ENCODE results near the gene ATP6AP1. TPM values are rescaled to one million over a fixed set of nuclear protein-coding genes. Genes with fewer than 3 reads are reported as not detected.

ATP6AP1 gene
- total RNA-seq, 1 donor from 2014 or later = 153 TPM

DNA sequence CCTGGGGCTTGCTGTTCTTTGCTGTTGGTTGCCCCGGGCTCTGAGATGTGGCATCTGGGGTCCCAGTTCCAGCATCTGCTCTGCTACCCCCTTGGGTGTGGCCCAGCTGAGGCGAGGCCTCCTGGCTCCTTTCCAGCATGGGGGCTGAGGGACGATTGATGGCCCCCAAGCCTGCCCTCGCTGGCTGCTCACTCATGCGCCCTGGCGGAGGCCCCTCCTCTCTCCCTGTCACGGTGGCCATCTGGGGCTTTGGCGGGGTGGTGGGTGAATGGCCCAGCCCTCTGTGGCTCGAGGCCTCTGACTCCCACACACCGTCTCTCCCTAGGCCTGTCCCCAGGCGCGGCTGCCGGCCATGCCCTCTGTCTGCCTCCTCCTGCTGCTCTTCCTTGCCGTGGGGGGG lies 31.4 kb downstream of the ATP6AP1 start:
- no peak overlapping the region for H3K27ac Mint-ChIP-seq (ENCODE audit: unreplicated experiment)
- H3K9me3 Mint-ChIP-seq (ENCODE audit: unreplicated experiment) = no peaks in the 10 kb centered on the region
- Histone ChIP-seq H3K9ac (ENCODE audit: low read length) (peak overlapping the region; percentile 81), H3K27me3 (ENCODE audit: insufficient read depth, low read length) (no peaks in the 10 kb centered on the region), H3K4me3 (ENCODE audit: insufficient read depth, low read depth, low read length) (peak overlapping the region; percentile 81), H3K4me2 (ENCODE audit: low read length) (peak overlapping the region; percentile 91), H3K4me1 (ENCODE audit: insufficient read depth, low read length) (peaks cover 4% of the 10 kb centered on the region), H3K27ac (ENCODE audit: low read depth, low read length) (no peak overlapping the region), H2AFZ (ENCODE audit: low read depth, low read length) (no peak overlapping the region), H3K9me3 (ENCODE audit: insufficient read depth, low read depth, low read length) (no peaks in the 10 kb centered on the region), H4K20me1 (ENCODE audit: insufficient read depth, low read length) (peaks cover 45% of the 10 kb centered on the region), H3K79me2 (ENCODE audit: insufficient read depth, low read length) (peaks cover 50% of the 10 kb centered on the region), H3K36me3 (ENCODE audit: insufficient read depth, low read length) (no peaks in the 10 kb centered on the region)
- DNase-seq (ENCODE audit: low read depth) (no peak), FAIRE-seq (no peak)
- H3K36me3 Mint-ChIP-seq (ENCODE audit: low read depth, unreplicated experiment) = no peaks in the 10 kb centered on the region
- H3K4me1 Mint-ChIP-seq (ENCODE audit: low read depth, unreplicated experiment) = no peaks in the 10 kb centered on the region
- H3K27me3 Mint-ChIP-seq (ENCODE audit: low read depth, unreplicated experiment) = no peaks in the 10 kb centered on the region
- peak overlapping the region; percentile 88 for H3K4me3 Mint-ChIP-seq (ENCODE audit: unreplicated experiment)
- TF ChIP-seq EZH2 (IDR thresholded peaks at IDR 0.05; ENCODE audit: insufficient read depth, low read length) = no peak
- TF ChIP-seq, protein P1, sequence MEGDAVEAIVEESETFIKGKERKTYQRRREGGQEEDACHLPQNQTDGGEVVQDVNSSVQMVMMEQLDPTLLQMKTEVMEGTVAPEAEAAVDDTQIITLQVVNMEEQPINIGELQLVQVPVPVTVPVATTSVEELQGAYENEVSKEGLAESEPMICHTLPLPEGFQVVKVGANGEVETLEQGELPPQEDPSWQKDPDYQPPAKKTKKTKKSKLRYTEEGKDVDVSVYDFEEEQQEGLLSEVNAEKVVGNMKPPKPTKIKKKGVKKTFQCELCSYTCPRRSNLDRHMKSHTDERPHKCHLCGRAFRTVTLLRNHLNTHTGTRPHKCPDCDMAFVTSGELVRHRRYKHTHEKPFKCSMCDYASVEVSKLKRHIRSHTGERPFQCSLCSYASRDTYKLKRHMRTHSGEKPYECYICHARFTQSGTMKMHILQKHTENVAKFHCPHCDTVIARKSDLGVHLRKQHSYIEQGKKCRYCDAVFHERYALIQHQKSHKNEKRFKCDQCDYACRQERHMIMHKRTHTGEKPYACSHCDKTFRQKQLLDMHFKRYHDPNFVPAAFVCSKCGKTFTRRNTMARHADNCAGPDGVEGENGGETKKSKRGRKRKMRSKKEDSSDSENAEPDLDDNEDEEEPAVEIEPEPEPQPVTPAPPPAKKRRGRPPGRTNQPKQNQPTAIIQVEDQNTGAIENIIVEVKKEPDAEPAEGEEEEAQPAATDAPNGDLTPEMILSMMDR (IDR thresholded peaks at IDR 0.05; ENCODE audit: insufficient read depth, low read depth, low read length) = no peak

GRCh38 chrX:154460326-154460725 lies 31.8 kb downstream of the ATP6AP1 start:
- no peak overlapping the region for H3K4me3 ChIP-seq (ENCODE audit: insufficient read depth, low read depth, low read length)
- Mint-ChIP-seq H3K4me1 (ENCODE audit: low read depth, unreplicated experiment) (no peaks in the 10 kb centered on the region), H3K4me3 (ENCODE audit: unreplicated experiment) (peak overlapping the region; percentile 88), H3K27ac (ENCODE audit: unreplicated experiment) (no peak overlapping the region), H3K27me3 (ENCODE audit: low read depth, unreplicated experiment) (no peaks in the 10 kb centered on the region), H3K36me3 (ENCODE audit: low read depth, unreplicated experiment) (no peaks in the 10 kb centered on the region), H3K9me3 (ENCODE audit: unreplicated experiment) (no peaks in the 10 kb centered on the region)
- no peaks in the 10 kb centered on the region for H3K27me3 ChIP-seq (ENCODE audit: insufficient read depth, low read length)
- peak overlapping the region; percentile 91 for H3K4me2 ChIP-seq (ENCODE audit: low read length)
- H3K4me1 ChIP-seq (ENCODE audit: insufficient read depth, low read length) = peaks cover 4% of the 10 kb centered on the region
- no peak for TF ChIP-seq EZH2 (IDR thresholded peaks at IDR 0.05; ENCODE audit: insufficient read depth, low read length)
- TF ChIP-seq, protein P1 (IDR thresholded peaks at IDR 0.05; ENCODE audit: insufficient read depth, low read depth, low read length) = no peak
- no peak overlapping the region for H3K27ac ChIP-seq (ENCODE audit: low read depth, low read length)
- peaks cover 50% of the 10 kb centered on the region for H3K79me2 ChIP-seq (ENCODE audit: insufficient read depth, low read length)
- no peaks in the 10 kb centered on the region for H3K9me3 ChIP-seq (ENCODE audit: insufficient read depth, low read depth, low read length)
- H3K36me3 ChIP-seq (ENCODE audit: insufficient read depth, low read length) = no peaks in the 10 kb centered on the region
- FAIRE-seq (no peak), DNase-seq (ENCODE audit: low read depth) (no peak)
- H3K9ac ChIP-seq (ENCODE audit: low read length) = no peak overlapping the region
- peaks cover 45% of the 10 kb centered on the region for H4K20me1 ChIP-seq (ENCODE audit: insufficient read depth, low read length)
- no peak overlapping the region for H2AFZ ChIP-seq (ENCODE audit: low read depth, low read length)

DNA sequence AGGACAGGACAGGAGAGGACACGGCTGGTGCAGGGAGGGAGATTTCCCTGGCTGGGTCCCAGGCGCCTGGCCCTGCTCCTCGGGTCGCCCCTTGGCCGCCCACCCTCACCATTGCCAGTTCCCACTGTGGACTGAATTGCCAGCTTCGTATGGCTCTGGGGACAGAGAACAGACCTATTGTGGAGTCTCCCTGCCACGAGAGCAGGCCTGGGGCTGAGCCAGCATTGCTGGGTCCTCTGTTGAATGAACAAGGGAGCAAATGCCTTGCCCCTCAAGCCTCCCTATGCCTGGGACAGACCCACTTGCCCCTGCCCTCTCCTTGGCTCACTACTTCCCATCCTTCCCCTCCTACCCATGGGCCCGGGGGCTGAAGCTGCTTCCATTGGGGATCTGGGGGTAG lies 33.9 kb downstream of the ATP6AP1 start:
- no peaks in the 10 kb centered on the region for H3K27me3 ChIP-seq (ENCODE audit: insufficient read depth, low read length)
- no peaks in the 10 kb centered on the region for H3K36me3 ChIP-seq (ENCODE audit: insufficient read depth, low read length)
- no peak overlapping the region for H3K4me3 Mint-ChIP-seq (ENCODE audit: unreplicated experiment)
- no peaks in the 10 kb centered on the region for H3K4me1 Mint-ChIP-seq (ENCODE audit: low read depth, unreplicated experiment)
- FAIRE-seq (no peak), DNase-seq (ENCODE audit: low read depth) (no peak)
- H3K79me2 ChIP-seq (ENCODE audit: insufficient read depth, low read length) = peaks cover 50% of the 10 kb centered on the region
- H2AFZ ChIP-seq (ENCODE audit: low read depth, low read length) = no peak overlapping the region
- TF ChIP-seq, protein P1 (IDR thresholded peaks at IDR 0.05; ENCODE audit: insufficient read depth, low read depth, low read length) = no peak
- no peak for TF ChIP-seq EZH2 (IDR thresholded peaks at IDR 0.05; ENCODE audit: insufficient read depth, low read length)
- no peaks in the 10 kb centered on the region for H3K9me3 ChIP-seq (ENCODE audit: insufficient read depth, low read depth, low read length)
- peaks cover 4% of the 10 kb centered on the region for H3K4me1 ChIP-seq (ENCODE audit: insufficient read depth, low read length)
- H3K27ac Mint-ChIP-seq (ENCODE audit: unreplicated experiment) = no peak overlapping the region
- no peak overlapping the region for H3K4me2 ChIP-seq (ENCODE audit: low read length)
- no peaks in the 10 kb centered on the region for H3K27me3 Mint-ChIP-seq (ENCODE audit: low read depth, unreplicated experiment)
- H3K27ac ChIP-seq (ENCODE audit: low read depth, low read length) = no peak overlapping the region
- H4K20me1 ChIP-seq (ENCODE audit: insufficient read depth, low read length) = peaks cover 45% of the 10 kb centered on the region
- H3K36me3 Mint-ChIP-seq (ENCODE audit: low read depth, unreplicated experiment) = no peaks in the 10 kb centered on the region
- H3K4me3 ChIP-seq (ENCODE audit: insufficient read depth, low read depth, low read length) = no peak overlapping the region
- no peaks in the 10 kb centered on the region for H3K9me3 Mint-ChIP-seq (ENCODE audit: unreplicated experiment)
- no peak overlapping the region for H3K9ac ChIP-seq (ENCODE audit: low read length)
